Lower lobe of right lung (tissue), 2 donors: ENCODE results near the gene EEF1A1. TPM values are rescaled to one million over a fixed set of nuclear protein-coding genes. Genes with fewer than 3 reads are reported as not detected.
"Not testable (repeated sequence)": the region's sequence is repeated elsewhere in the genome, so short reads cannot be mapped to it uniquely, and the experiment has no call there.

ENCODE experiments used
- ATAC-seq, 2 donors: fragments of 200-7000 bp; cut with Tn5 transposase; one replicate each; pipeline ENCODE4 v1.9.1; 2020 to 2022; ENCODE audit warnings: mild to moderate bottlenecking in 2 of 2, moderate library complexity in 2 of 2
- DNase-seq: peaks from one replicate; pipeline ENCODE4 v3.0.0-alpha.2; 2020
- H3K27ac ChIP-seq: fragments of 200-600 bp; one replicate; pipeline ENCODE4 v1.8.0; 2022
- H3K27me3 ChIP-seq: fragments of 200-600 bp; one replicate; pipeline ENCODE4 v1.8.0; 2022; ENCODE audit warnings: low read depth
- H3K36me3 ChIP-seq: fragments of 200-600 bp; one replicate; pipeline ENCODE4 v1.8.0; 2022; ENCODE audit warnings: mild to moderate bottlenecking
- H3K4me1 ChIP-seq: fragments of 200-600 bp; one replicate; pipeline ENCODE4 v1.8.0; 2022
- H3K4me3 ChIP-seq: fragments of 200-600 bp; one replicate; pipeline ENCODE4 v1.8.0; 2022; ENCODE audit warnings: mild to moderate bottlenecking
- H3K9me3 ChIP-seq: fragments of 200-600 bp; one replicate; pipeline ENCODE4 v1.8.0; 2022
- intact Hi-C: fragments of 100-400 bp; cut with DNase I; formaldehyde crosslinking; loops from one replicate; pipeline ENCODE4 v1.11.0; 2022
- total RNA-seq: library from RNA; stranded (reverse); fragmentation: NEBNext Ultra II Directional; extraction: Animal tissue kit (Norgen Biotek cat#: 25700); gene quantifications from one replicate; pipeline ENCODE4 v1.2.1, GENCODE V29; 2021
- TF ChIP-seq, protein P1 (sequence below): fragments of 200-600 bp; IDR thresholded peaks from one replicate; pipeline ENCODE4 v1.8.0; 2022; ENCODE audit warnings: antibody characterized with exemption, mild to moderate bottlenecking
- donor health status: DM: no; HTN: yes; CAD: no; lungs with severe emphysema.

EEF1A1 gene
- total RNA-seq, 1 donor from 2014 or later, result 9,415 TPM

GRCh38 chr6:73511796-73512195 is 9.0 kb downstream of the EEF1A1 start:
- intact Hi-C loops, result no loop called here
- TF ChIP-seq, protein P1, sequence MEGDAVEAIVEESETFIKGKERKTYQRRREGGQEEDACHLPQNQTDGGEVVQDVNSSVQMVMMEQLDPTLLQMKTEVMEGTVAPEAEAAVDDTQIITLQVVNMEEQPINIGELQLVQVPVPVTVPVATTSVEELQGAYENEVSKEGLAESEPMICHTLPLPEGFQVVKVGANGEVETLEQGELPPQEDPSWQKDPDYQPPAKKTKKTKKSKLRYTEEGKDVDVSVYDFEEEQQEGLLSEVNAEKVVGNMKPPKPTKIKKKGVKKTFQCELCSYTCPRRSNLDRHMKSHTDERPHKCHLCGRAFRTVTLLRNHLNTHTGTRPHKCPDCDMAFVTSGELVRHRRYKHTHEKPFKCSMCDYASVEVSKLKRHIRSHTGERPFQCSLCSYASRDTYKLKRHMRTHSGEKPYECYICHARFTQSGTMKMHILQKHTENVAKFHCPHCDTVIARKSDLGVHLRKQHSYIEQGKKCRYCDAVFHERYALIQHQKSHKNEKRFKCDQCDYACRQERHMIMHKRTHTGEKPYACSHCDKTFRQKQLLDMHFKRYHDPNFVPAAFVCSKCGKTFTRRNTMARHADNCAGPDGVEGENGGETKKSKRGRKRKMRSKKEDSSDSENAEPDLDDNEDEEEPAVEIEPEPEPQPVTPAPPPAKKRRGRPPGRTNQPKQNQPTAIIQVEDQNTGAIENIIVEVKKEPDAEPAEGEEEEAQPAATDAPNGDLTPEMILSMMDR, result no peak
- H3K4me1 ChIP-seq, result peaks cover 22% of the 10 kb centered on the region
- ATAC-seq (no peak), DNase-seq (no peak)
- H3K27me3 ChIP-seq, result no peaks in the 10 kb centered on the region
- no peak overlapping the region for H3K27ac ChIP-seq
- peaks cover 35% of the 10 kb centered on the region for H3K36me3 ChIP-seq
- H3K4me3 ChIP-seq, result no peak overlapping the region
- H3K9me3 ChIP-seq, result no peaks in the 10 kb centered on the region

- no peak for DNase-seq
- Histone ChIP-seq H3K36me3 (peaks cover 16% of the 10 kb centered on the region), H3K4me3 (no peak overlapping the region), H3K27me3 (no peaks in the 10 kb centered on the region), H3K4me1 (peaks cover 3% of the 10 kb centered on the region), H3K27ac (no peak overlapping the region), H3K9me3 (no peaks in the 10 kb centered on the region)
- TF ChIP-seq, protein P1, result no peak
- intact Hi-C loops, result no loop called here
- no peak for ATAC-seq
Measured at GRCh38 chr6:73509851-73510250, 11.0 kb downstream of the EEF1A1 start.

GRCh38 chr6:73508776-73509175 is 12.1 kb downstream of the EEF1A1 start:
- intact Hi-C loops, result no loop called here
- DNase-seq (no peak), ATAC-seq (no peak)
- H3K27ac ChIP-seq, result no peak overlapping the region
- H3K9me3 ChIP-seq, result no peaks in the 10 kb centered on the region
- no peaks in the 10 kb centered on the region for H3K27me3 ChIP-seq
- H3K36me3 ChIP-seq, result peaks cover 15% of the 10 kb centered on the region
- H3K4me3 ChIP-seq, result no peak overlapping the region
- no peaks in the 10 kb centered on the region for H3K4me1 ChIP-seq
- TF ChIP-seq, protein P1, result no peak

GRCh38 chr6:73506246-73506645 is 14.6 kb downstream of the EEF1A1 start:
- Histone ChIP-seq H3K9me3 (no peaks in the 10 kb centered on the region), H3K4me3 (no peak overlapping the region), H3K36me3 (peaks cover 36% of the 10 kb centered on the region), H3K27me3 (no peaks in the 10 kb centered on the region), H3K4me1 (peaks cover 6% of the 10 kb centered on the region), H3K27ac (no peak overlapping the region)
- DNase-seq (no peak), ATAC-seq (no peak)
- intact Hi-C loops, result no loop called here
- TF ChIP-seq, protein P1, result no peak

- H3K27me3 ChIP-seq, DNase-seq, H3K4me3 ChIP-seq, H3K9me3 ChIP-seq, ATAC-seq, H3K4me1 ChIP-seq, intact Hi-C loops, H3K27ac ChIP-seq: not testable (repeated sequence)
- peaks cover 41% of the 10 kb centered on the region for H3K36me3 ChIP-seq
Measured at GRCh38 chr6:73505705-73506104, 15.1 kb downstream of the EEF1A1 start.

- Histone ChIP-seq H3K4me1 (peaks cover 6% of the 10 kb centered on the region), H3K4me3 (no peak overlapping the region), H3K27me3 (no peaks in the 10 kb centered on the region), H3K27ac (no peak overlapping the region), H3K9me3 (no peaks in the 10 kb centered on the region), H3K36me3 (peaks cover 47% of the 10 kb centered on the region)
- no peak for DNase-seq
- ATAC-seq, result no peak
- intact Hi-C loops, result no loop called here
- TF ChIP-seq, protein P1, result no peak
Measured at GRCh38 chr6:73505142-73505541, 15.7 kb downstream of the EEF1A1 start.
